Measurements from ENCODE around the gene ERG28. TPM values are rescaled to one million over a fixed set of nuclear protein-coding genes. Genes with fewer than 3 reads are reported as not detected.

Gene ERG28
- total RNA-seq, 2 donors from 2014 or later, result 32.2 to 36.3 TPM

DNA sequence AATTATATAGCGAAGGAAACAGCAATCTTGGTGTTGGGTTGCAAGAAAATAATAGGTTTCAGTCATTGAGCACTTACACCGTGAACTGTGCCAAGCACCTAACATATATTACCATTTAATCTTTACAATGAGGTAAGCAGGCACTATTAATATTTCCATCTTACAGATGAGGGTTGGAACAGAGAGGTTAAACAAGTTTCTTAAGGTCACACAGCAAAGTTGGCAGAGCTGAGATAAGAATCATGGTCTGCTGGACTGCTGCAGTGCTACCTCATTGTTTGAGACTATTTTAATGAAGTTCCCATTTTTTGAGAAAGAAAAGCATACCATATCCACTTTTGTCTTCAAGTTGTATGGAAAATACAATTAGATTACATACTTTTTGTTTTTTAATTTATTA, 1.7 kb downstream of the ERG28 start:
- no peak overlapping the region for H3K27ac ChIP-seq (ENCODE audit: low read depth, low read length)
- no peak overlapping the region for H3K9ac ChIP-seq (ENCODE audit: extremely low read depth, low read length, poor library complexity, severe bottlenecking)
- Mint-ChIP-seq H3K27ac (no peak overlapping the region), H3K9me3 (no peaks in the 10 kb centered on the region), H3K4me1 (peaks cover 8% of the 10 kb centered on the region), H3K36me3 (ENCODE audit: low read depth) (peaks cover 14% of the 10 kb centered on the region), H3K27me3 (ENCODE audit: insufficient read depth) (no peaks in the 10 kb centered on the region), H3K4me3 (no peak overlapping the region)
- DNase-seq, result no peak
- 88% methylated on average over 1 of the region's 2 CpGs; no CpG with 5 or more reads in 1 of the 2 experiments for WGBS, 2 experiments (ENCODE audit: insufficient coverage in 1 of 2, insufficient read length in 1 of 2)
- H3K9me3 ChIP-seq (ENCODE audit: control insufficient read depth, low read length), result no peaks in the 10 kb centered on the region
- no peaks in the 10 kb centered on the region for H3K4me1 ChIP-seq (ENCODE audit: control insufficient read depth, insufficient read depth, low read length)
- H3K4me3 ChIP-seq (ENCODE audit: low read length), result no peak overlapping the region
- H3K36me3 ChIP-seq (ENCODE audit: control insufficient read depth, insufficient read depth, low read length), result peaks cover 43% of the 10 kb centered on the region
- no peaks in the 10 kb centered on the region for H3K27me3 ChIP-seq (ENCODE audit: control insufficient read depth, insufficient read depth, low read length, poor library complexity, severe bottlenecking)
- TF ChIP-seq, protein P1, sequence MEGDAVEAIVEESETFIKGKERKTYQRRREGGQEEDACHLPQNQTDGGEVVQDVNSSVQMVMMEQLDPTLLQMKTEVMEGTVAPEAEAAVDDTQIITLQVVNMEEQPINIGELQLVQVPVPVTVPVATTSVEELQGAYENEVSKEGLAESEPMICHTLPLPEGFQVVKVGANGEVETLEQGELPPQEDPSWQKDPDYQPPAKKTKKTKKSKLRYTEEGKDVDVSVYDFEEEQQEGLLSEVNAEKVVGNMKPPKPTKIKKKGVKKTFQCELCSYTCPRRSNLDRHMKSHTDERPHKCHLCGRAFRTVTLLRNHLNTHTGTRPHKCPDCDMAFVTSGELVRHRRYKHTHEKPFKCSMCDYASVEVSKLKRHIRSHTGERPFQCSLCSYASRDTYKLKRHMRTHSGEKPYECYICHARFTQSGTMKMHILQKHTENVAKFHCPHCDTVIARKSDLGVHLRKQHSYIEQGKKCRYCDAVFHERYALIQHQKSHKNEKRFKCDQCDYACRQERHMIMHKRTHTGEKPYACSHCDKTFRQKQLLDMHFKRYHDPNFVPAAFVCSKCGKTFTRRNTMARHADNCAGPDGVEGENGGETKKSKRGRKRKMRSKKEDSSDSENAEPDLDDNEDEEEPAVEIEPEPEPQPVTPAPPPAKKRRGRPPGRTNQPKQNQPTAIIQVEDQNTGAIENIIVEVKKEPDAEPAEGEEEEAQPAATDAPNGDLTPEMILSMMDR (conservative IDR thresholded peaks at IDR 0.05), result no peak

DNA sequence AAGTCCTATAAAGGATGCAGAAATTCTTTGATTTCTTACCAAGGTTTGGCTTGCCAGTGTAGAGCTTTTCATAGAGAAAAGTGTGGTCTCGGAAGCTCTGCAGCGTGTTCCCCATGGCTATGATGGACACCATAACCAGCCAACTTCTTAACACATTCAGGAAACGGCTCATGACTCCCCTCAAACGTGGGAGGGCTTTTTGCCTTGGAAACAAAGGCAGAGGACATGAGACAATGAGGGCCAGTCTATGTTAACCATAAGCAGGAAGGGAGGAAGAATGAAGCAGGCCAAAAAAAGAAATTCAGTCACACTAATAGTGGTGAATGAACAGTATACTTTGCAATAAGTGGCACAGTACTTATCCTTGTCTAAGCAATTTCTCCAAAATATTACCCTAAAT, 3.3 kb downstream of the ERG28 start:
- no peak overlapping the region for H3K4me3 Mint-ChIP-seq
- H3K4me1 Mint-ChIP-seq, result peaks cover 9% of the 10 kb centered on the region
- H3K9me3 Mint-ChIP-seq, result no peaks in the 10 kb centered on the region

DNA sequence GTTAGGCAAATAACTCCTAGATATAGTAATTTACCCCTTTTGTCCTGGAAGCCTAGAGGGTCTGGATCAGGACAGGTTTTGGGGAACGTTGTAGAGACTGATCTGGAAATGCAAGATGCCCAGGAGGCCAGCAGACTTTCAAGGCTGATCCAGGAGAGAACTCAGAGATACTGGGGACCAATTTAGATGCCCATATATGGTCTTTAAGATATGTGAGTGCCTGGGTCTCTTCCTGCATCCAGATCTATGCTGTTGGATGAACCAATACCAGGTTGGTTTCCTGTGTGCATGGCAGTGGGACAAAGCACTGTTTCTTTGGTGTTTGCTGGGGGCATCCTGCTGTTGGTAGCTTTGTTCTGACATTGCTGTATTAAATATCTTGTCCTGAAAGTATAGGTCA, 5.4 kb downstream of the ERG28 start:
- H3K4me1 Mint-ChIP-seq, result peaks cover 17% of the 10 kb centered on the region
- no peak for DNase-seq
- Histone ChIP-seq H3K4me3 (ENCODE audit: low read length) (no peak overlapping the region), H3K9ac (ENCODE audit: extremely low read depth, low read length, poor library complexity, severe bottlenecking) (no peak overlapping the region), H3K4me1 (ENCODE audit: control insufficient read depth, insufficient read depth, low read length) (peaks cover 3% of the 10 kb centered on the region), H3K27me3 (ENCODE audit: control insufficient read depth, insufficient read depth, low read length, poor library complexity, severe bottlenecking) (no peaks in the 10 kb centered on the region), H3K9me3 (ENCODE audit: control insufficient read depth, low read length) (no peaks in the 10 kb centered on the region), H3K36me3 (ENCODE audit: control insufficient read depth, insufficient read depth, low read length) (peaks cover 73% of the 10 kb centered on the region), H3K27ac (ENCODE audit: low read depth, low read length) (no peak overlapping the region)
- WGBS, 2 experiments (ENCODE audit: insufficient coverage in 1 of 2, insufficient read length in 1 of 2), result 29 to 50% methylated on average over 1 of the region's 1 CpG
- peaks cover 1% of the 10 kb centered on the region for H3K9me3 Mint-ChIP-seq
- TF ChIP-seq, protein P1 (conservative IDR thresholded peaks at IDR 0.05), result no peak
- H3K4me3 Mint-ChIP-seq, result no peak overlapping the region
- peaks cover 45% of the 10 kb centered on the region for H3K36me3 Mint-ChIP-seq (ENCODE audit: low read depth)
- no peak overlapping the region for H3K27ac Mint-ChIP-seq
- H3K27me3 Mint-ChIP-seq (ENCODE audit: insufficient read depth), result peaks cover 2% of the 10 kb centered on the region

More for the DNA sequence above, 3.3 kb downstream of the ERG28 start:
- no peaks in the 10 kb centered on the region for H3K27me3 Mint-ChIP-seq (ENCODE audit: insufficient read depth)
- no peak for DNase-seq
- no peaks in the 10 kb centered on the region for H3K27me3 ChIP-seq (ENCODE audit: control insufficient read depth, insufficient read depth, low read length, poor library complexity, severe bottlenecking)
- H3K36me3 Mint-ChIP-seq (ENCODE audit: low read depth), result peaks cover 25% of the 10 kb centered on the region
- H3K36me3 ChIP-seq (ENCODE audit: control insufficient read depth, insufficient read depth, low read length), result peaks cover 54% of the 10 kb centered on the region
- H3K9ac ChIP-seq (ENCODE audit: extremely low read depth, low read length, poor library complexity, severe bottlenecking), result no peak overlapping the region
- no peak overlapping the region for H3K27ac Mint-ChIP-seq
- 90 to 100% methylated on average over 2 to 4 of the region's 4 CpGs for WGBS, 2 experiments (ENCODE audit: insufficient coverage in 1 of 2, insufficient read length in 1 of 2)
- H3K4me3 ChIP-seq (ENCODE audit: low read length), result no peak overlapping the region
- no peak overlapping the region for H3K27ac ChIP-seq (ENCODE audit: low read depth, low read length)
- TF ChIP-seq, protein P1 (conservative IDR thresholded peaks at IDR 0.05), result no peak
- H3K9me3 ChIP-seq (ENCODE audit: control insufficient read depth, low read length), result no peaks in the 10 kb centered on the region
- H3K4me1 ChIP-seq (ENCODE audit: control insufficient read depth, insufficient read depth, low read length), result no peaks in the 10 kb centered on the region
